GM23338 (cell line): ENCODE data around the gene SEMA5A. TPM values are rescaled to one million over a fixed set of nuclear protein-coding genes. Genes with fewer than 3 reads are reported as not detected.

ENCODE experiments used
- ATAC-seq: fragments of 200-7000 bp; cut with Tn5 transposase; 3 replicates; pipeline ENCODE4 v1.9.1; 2020
- DNase-seq: peaks from one replicate; pipeline ENCODE4 v3.0.0-alpha.2; 2015; ENCODE audit warnings: low spot score
- H2AFZ ChIP-seq: fragments of 200-600 bp; sonication (generic); 2 replicates; pipeline ENCODE4 v1.8.0; 2016; ENCODE audit warnings: antibody characterized with exemption, mild to moderate bottlenecking, moderate library complexity
- H3F3A ChIP-seq: fragments of 200-600 bp; sonication (generic); replicated peaks from 2 replicates; pipeline ENCODE4 v1.8.0; 2017; ENCODE audit warnings: antibody characterized with exemption, mixed run types, low read depth
- H3K27ac ChIP-seq: fragments of 200-600 bp; sonication (generic); 2 replicates; pipeline ENCODE4 v1.6.1; 2016; ENCODE audit warnings: low read depth
- H3K27me3 ChIP-seq: fragments of 200-600 bp; sonication (generic); 2 replicates; pipeline ENCODE4 v1.8.0; 2016; ENCODE audit warnings: mild to moderate bottlenecking, mixed run types, moderate library complexity; ENCODE audit not compliant: insufficient read depth
- H3K36me3 ChIP-seq: fragments of 200-600 bp; sonication (generic); 2 replicates; pipeline ENCODE4 v1.8.0; 2016; ENCODE audit warnings: mild to moderate bottlenecking; ENCODE audit not compliant: insufficient read depth
- H3K4me1 ChIP-seq: fragments of 200-600 bp; sonication (generic); 2 replicates; pipeline ENCODE4 v1.8.0; 2016; ENCODE audit warnings: mild to moderate bottlenecking, moderate library complexity; ENCODE audit not compliant: insufficient read depth
- H3K4me2 ChIP-seq: fragments of 200-600 bp; sonication (generic); 2 replicates; pipeline ENCODE4 v1.7.1; 2017; ENCODE audit warnings: mixed run types
- H3K4me3 ChIP-seq: fragments of 200-600 bp; sonication (generic); 2 replicates; pipeline ENCODE4 v1.6.1; 2016; ENCODE audit warnings: mixed run types
- H3K79me2 ChIP-seq: fragments of 200-600 bp; sonication (generic); replicated peaks from 2 replicates; pipeline ENCODE4 v1.8.0; 2017; ENCODE audit warnings: mild to moderate bottlenecking; ENCODE audit not compliant: insufficient read depth
- H3K9me2 ChIP-seq: fragments of 200-600 bp; sonication (generic); 2 replicates; pipeline ENCODE4 v1.8.0; 2017; ENCODE audit not compliant: insufficient read depth
- H4K20me1 ChIP-seq: fragments of 200-600 bp; sonication (generic); replicated peaks from 2 replicates; pipeline ENCODE4 v1.8.0; 2017; ENCODE audit warnings: mild to moderate bottlenecking; ENCODE audit not compliant: insufficient read depth
- H3K27ac Mint-ChIP-seq: 2 replicates; pipeline ENCODE4 v1.8.0; 2020; ENCODE audit warnings: inconsistent platforms, mild to moderate bottlenecking, moderate library complexity, mixed read lengths
- H3K27me3 Mint-ChIP-seq: 3 replicates; pipeline ENCODE4 v1.8.0; 2022; ENCODE audit warnings: low read depth, mild to moderate bottlenecking, moderate library complexity, mixed read lengths, inconsistent platforms; ENCODE audit not compliant: insufficient read depth, poor library complexity
- H3K36me3 Mint-ChIP-seq: 3 replicates; pipeline ENCODE4 v1.8.0; 2021; ENCODE audit warnings: low read depth, mild to moderate bottlenecking, inconsistent platforms, moderate library complexity, mixed read lengths
- H3K4me1 Mint-ChIP-seq: 3 replicates; pipeline ENCODE4 v1.8.0; 2020; ENCODE audit warnings: mild to moderate bottlenecking, inconsistent platforms, mixed read lengths
- H3K4me3 Mint-ChIP-seq: 3 replicates; pipeline ENCODE4 v1.8.0; 2021; ENCODE audit warnings: moderate library complexity, mild to moderate bottlenecking, inconsistent platforms, mixed read lengths
- H3K9me3 Mint-ChIP-seq: 3 replicates; pipeline ENCODE4 v1.8.0; 2020; ENCODE audit warnings: moderate library complexity, mild to moderate bottlenecking, inconsistent platforms, mixed read lengths
- CREB1 ChIP-seq: fragments of 250-450 bp; sonication (Bioruptor Pico); IDR thresholded peaks from 2 replicates; pipeline ENCODE4 v1.5.0; 2020; ENCODE audit warnings: low read depth, mild to moderate bottlenecking, moderate library complexity
- CTCF ChIP-seq, 2 experiments: fragments of 200-600 bp in 1 of 2; sonication (generic) in 1 of 2; conservative IDR thresholded peaks; 2 replicates each; pipeline versions ENCODE4 v1.5.1 to v1.6.1; 2016 to 2017; ENCODE audit warnings: antibody characterized with exemption in 2 of 2, low read depth in 2 of 2, mild to moderate bottlenecking in 2 of 2, moderate library complexity in 1 of 2
- ETS1 ChIP-seq: IDR thresholded peaks from 2 replicates; pipeline ENCODE4 v1.6.1; 2016; ENCODE audit warnings: antibody characterized with exemption
- EZH2 ChIP-seq: fragments of 200-600 bp; sonication (generic); IDR thresholded peaks from one replicate; pipeline ENCODE4 v1.8.0; 2017; ENCODE audit warnings: antibody characterized with exemption, mild to moderate bottlenecking, low read depth; ENCODE audit not compliant: unreplicated experiment
- EZH2phosphoT487 ChIP-seq: fragments of 200-600 bp; sonication (generic); IDR thresholded peaks from one replicate; pipeline ENCODE4 v1.8.1; 2018; ENCODE audit warnings: antibody characterized with exemption; ENCODE audit not compliant: unreplicated experiment
- JUNB ChIP-seq: IDR thresholded peaks from one replicate; pipeline ENCODE4 v1.6.1; 2016; ENCODE audit warnings: antibody characterized with exemption; ENCODE audit not compliant: unreplicated experiment
- NANOG ChIP-seq: IDR thresholded peaks from 2 replicates; pipeline ENCODE4 v1.6.1; 2016; ENCODE audit warnings: antibody characterized with exemption, borderline replicate concordance
- POLR2AphosphoS5 ChIP-seq: IDR thresholded peaks from 2 replicates; pipeline ENCODE4 v1.6.1; 2016; ENCODE audit warnings: antibody characterized with exemption, low read depth
- STAT1 ChIP-seq: IDR thresholded peaks from one replicate; pipeline ENCODE4 v1.6.1; 2016; ENCODE audit warnings: antibody characterized with exemption; ENCODE audit not compliant: unreplicated experiment
- ZNF331 ChIP-seq: fragments of 250-450 bp; sonication (Bioruptor Pico); IDR thresholded peaks from 2 replicates; pipeline ENCODE4 v1.5.0; 2020; ENCODE audit warnings: low read depth, mild to moderate bottlenecking, moderate library complexity
- ZNF462 ChIP-seq: fragments of 250-450 bp; sonication (Bioruptor Pico); IDR thresholded peaks from 2 replicates; pipeline ENCODE4 v1.5.0; 2020; ENCODE audit warnings: mild to moderate bottlenecking, moderate library complexity
- polyA plus RNA-seq: library from polyadenylated mRNA; unstranded; fragments of >200 nt; fragmentation: Nextera tagmentation; extraction: Ambion mirVana; gene quantifications from 2 replicates; pipeline ENCODE4 v1.2.1, GENCODE V29; 2016
- total RNA-seq: library from RNA; depleted of rRNA; stranded (reverse); fragments of >200 nt; shearing (Covaris generic); gene quantifications from 2 replicates; pipeline ENCODE4 v1.2.3, GENCODE V29; 2014

SEMA5A gene
- total and polyA plus RNA-seq, 2 experiments from 2014 or later = 2.1 to 8.1 TPM

GRCh38 chr5:9072701-9073100 lies 473.2 kb downstream of the SEMA5A start:
- Histone ChIP-seq H3F3A (no peaks in the 10 kb centered on the region), H3K27me3 (no peaks in the 10 kb centered on the region), H3K4me2 (no peak overlapping the region), H3K36me3 (no peaks in the 10 kb centered on the region), H4K20me1 (no peaks in the 10 kb centered on the region), H2AFZ (no peak overlapping the region), H3K79me2 (no peaks in the 10 kb centered on the region), H3K4me3 (no peak overlapping the region), H3K9me2 (no peaks in the 10 kb centered on the region), H3K27ac (no peak overlapping the region), H3K4me1 (no peaks in the 10 kb centered on the region)
- TF ChIP-seq ZNF462 (CRISPR knock-in tag) (no peak), ZNF331 (CRISPR knock-in tag) (no peak)
- ATAC-seq (no peak), DNase-seq (no peak)
- Mint-ChIP-seq H3K4me1 (no peaks in the 10 kb centered on the region), H3K27ac (no peak overlapping the region), H3K27me3 (no peaks in the 10 kb centered on the region), H3K4me3 (no peak overlapping the region), H3K36me3 (no peaks in the 10 kb centered on the region), H3K9me3 (no peaks in the 10 kb centered on the region)

- no peaks in the 10 kb centered on the region for H3K9me2 ChIP-seq
- no peaks in the 10 kb centered on the region for H3K27me3 ChIP-seq
- Mint-ChIP-seq H3K27ac (no peak overlapping the region), H3K4me3 (no peak overlapping the region), H3K4me1 (no peaks in the 10 kb centered on the region), H3K36me3 (no peaks in the 10 kb centered on the region), H3K27me3 (no peaks in the 10 kb centered on the region), H3K9me3 (no peaks in the 10 kb centered on the region)
- no peaks in the 10 kb centered on the region for H3F3A ChIP-seq
- H3K27ac ChIP-seq = no peak overlapping the region
- no peak overlapping the region for H2AFZ ChIP-seq
- no peaks in the 10 kb centered on the region for H4K20me1 ChIP-seq
- H3K4me3 ChIP-seq = no peak overlapping the region
- DNase-seq (no peak), ATAC-seq (no peak)
- H3K4me2 ChIP-seq = no peak overlapping the region
- H3K4me1 ChIP-seq = no peaks in the 10 kb centered on the region
- no peaks in the 10 kb centered on the region for H3K36me3 ChIP-seq
- H3K79me2 ChIP-seq = no peaks in the 10 kb centered on the region
- no peak for TF ChIP-seq CTCF (conservative IDR thresholded peaks at IDR 0.05; ENCODE audit: low read depth in 2 of 2)
- TF ChIP-seq JUNB = no peak
- TF ChIP-seq ZNF331 (CRISPR knock-in tag) = no peak
- TF ChIP-seq ETS1 = no peak
- TF ChIP-seq EZH2 = no peak
- no peak for TF ChIP-seq STAT1
- TF ChIP-seq POLR2AphosphoS5 = no peak
- TF ChIP-seq CREB1 (CRISPR knock-in tag) = no peak
- no peak for TF ChIP-seq EZH2phosphoT487
- no peak for TF ChIP-seq NANOG
Measured at GRCh38 chr5:9071524-9071923, 474.4 kb downstream of the SEMA5A start.
